Osteocyte (in vitro differentiated cells): ENCODE data around the gene YPEL1. TPM values are rescaled to one million over a fixed set of nuclear protein-coding genes. Genes with fewer than 3 reads are reported as not detected.

Experiments
- DNase-seq: peaks from one replicate; pipeline ENCODE4 v3.0.0; 2021; ENCODE audit warnings: mixed read lengths; ENCODE audit not compliant: unreplicated experiment; ENCODE audit errors: extremely low spot score
- H3K27ac Mint-ChIP-seq: one replicate; pipeline ENCODE4 v1.8.0; 2021; ENCODE audit warnings: mild to moderate bottlenecking, mixed read lengths; ENCODE audit not compliant: unreplicated experiment
- H3K27me3 Mint-ChIP-seq: one replicate; pipeline ENCODE4 v1.8.0; 2021; ENCODE audit warnings: mixed read lengths; ENCODE audit not compliant: unreplicated experiment
- H3K36me3 Mint-ChIP-seq: one replicate; pipeline ENCODE4 v1.8.0; 2021; ENCODE audit warnings: mixed read lengths; ENCODE audit not compliant: unreplicated experiment
- H3K4me1 Mint-ChIP-seq: one replicate; pipeline ENCODE4 v1.8.0; 2021; ENCODE audit warnings: mixed read lengths; ENCODE audit not compliant: unreplicated experiment
- H3K4me3 Mint-ChIP-seq: one replicate; pipeline ENCODE4 v1.8.0; 2021; ENCODE audit warnings: mild to moderate bottlenecking, moderate library complexity, mixed read lengths; ENCODE audit not compliant: unreplicated experiment
- H3K9me3 Mint-ChIP-seq: one replicate; pipeline ENCODE4 v1.8.0; 2021; ENCODE audit warnings: mixed read lengths; ENCODE audit not compliant: unreplicated experiment
- total RNA-seq: library from RNA; stranded (reverse); gene quantifications from 2 replicates; pipeline ENCODE4 v1.2.1, GENCODE V29; 2021
- TF ChIP-seq, protein P1 (sequence below): fragments of 200-600 bp; sonication (generic); IDR thresholded peaks from 2 replicates; pipeline ENCODE4 v1.5.0; 2021; ENCODE audit warnings: antibody characterized with exemption, mild to moderate bottlenecking, moderate library complexity

YPEL1 gene
- total RNA-seq, 1 donor from 2014 or later = 14.7 TPM

DNA sequence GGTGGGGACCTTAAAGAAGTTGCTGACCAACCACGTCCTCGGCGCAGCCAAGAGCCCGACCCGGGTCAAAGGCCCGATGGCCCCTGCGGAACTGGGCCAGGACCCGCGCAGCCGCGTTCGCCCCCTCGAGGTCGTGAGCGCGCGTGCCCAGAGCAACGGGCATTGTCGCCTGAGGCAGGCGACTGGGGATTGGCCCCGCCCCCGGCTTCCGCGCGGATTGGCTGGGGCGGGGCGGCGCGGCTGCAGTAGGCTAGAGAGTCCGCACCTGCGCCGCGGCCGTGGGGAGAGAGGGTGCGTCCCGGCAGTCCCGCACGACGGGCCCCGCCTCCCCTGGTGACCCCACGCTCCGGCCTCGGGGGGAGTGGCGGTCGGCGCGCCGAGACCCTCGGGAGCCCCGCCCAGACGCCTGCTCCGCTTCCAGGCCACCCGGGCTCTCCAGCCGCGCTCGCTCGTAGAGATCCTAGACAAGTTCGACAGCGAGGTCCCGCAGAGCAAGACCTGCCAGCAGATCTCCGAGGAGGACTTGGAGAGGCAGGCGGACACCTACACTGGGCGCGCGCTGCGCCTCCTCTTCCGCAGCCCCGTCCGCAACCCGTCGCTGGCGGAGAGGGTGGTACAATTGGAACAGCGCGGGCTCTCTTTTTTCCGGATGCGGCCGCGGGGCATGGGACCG lies 78.1 kb downstream of the YPEL1 start:
- Mint-ChIP-seq H3K27ac (no peak overlapping the region), H3K36me3 (no peaks in the 10 kb centered on the region), H3K9me3 (no peaks in the 10 kb centered on the region), H3K4me1 (peaks cover 10% of the 10 kb centered on the region), H3K4me3 (peak overlapping the region; percentile 76), H3K27me3 (no peaks in the 10 kb centered on the region)
- TF ChIP-seq, protein P1, sequence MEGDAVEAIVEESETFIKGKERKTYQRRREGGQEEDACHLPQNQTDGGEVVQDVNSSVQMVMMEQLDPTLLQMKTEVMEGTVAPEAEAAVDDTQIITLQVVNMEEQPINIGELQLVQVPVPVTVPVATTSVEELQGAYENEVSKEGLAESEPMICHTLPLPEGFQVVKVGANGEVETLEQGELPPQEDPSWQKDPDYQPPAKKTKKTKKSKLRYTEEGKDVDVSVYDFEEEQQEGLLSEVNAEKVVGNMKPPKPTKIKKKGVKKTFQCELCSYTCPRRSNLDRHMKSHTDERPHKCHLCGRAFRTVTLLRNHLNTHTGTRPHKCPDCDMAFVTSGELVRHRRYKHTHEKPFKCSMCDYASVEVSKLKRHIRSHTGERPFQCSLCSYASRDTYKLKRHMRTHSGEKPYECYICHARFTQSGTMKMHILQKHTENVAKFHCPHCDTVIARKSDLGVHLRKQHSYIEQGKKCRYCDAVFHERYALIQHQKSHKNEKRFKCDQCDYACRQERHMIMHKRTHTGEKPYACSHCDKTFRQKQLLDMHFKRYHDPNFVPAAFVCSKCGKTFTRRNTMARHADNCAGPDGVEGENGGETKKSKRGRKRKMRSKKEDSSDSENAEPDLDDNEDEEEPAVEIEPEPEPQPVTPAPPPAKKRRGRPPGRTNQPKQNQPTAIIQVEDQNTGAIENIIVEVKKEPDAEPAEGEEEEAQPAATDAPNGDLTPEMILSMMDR = no peak
- no peak for DNase-seq

DNA sequence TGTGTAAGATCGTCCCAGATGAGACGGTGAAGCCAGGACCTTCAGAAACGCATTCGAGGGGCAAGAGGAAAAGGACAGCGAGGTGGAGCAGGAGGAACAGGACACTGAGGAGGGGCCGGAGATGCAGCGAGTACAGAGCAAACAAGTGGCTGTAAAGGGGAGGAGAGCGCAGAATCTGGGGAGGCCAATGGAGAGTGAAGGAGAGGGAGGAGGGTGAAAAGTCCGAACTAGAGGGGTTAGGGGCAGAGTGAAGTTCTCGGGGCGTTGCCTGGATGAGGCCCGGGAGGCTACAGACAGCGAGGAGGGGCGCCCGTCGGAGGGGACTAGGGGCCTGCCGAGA lies 78.6 kb downstream of the YPEL1 start:
- DNase-seq = no peak
- Mint-ChIP-seq H3K36me3 (no peaks in the 10 kb centered on the region), H3K27ac (peak overlapping the region; percentile 52), H3K27me3 (no peaks in the 10 kb centered on the region), H3K9me3 (no peaks in the 10 kb centered on the region), H3K4me1 (peaks cover 10% of the 10 kb centered on the region), H3K4me3 (peak overlapping the region; percentile 65)
- TF ChIP-seq, protein P1 = no peak

DNA sequence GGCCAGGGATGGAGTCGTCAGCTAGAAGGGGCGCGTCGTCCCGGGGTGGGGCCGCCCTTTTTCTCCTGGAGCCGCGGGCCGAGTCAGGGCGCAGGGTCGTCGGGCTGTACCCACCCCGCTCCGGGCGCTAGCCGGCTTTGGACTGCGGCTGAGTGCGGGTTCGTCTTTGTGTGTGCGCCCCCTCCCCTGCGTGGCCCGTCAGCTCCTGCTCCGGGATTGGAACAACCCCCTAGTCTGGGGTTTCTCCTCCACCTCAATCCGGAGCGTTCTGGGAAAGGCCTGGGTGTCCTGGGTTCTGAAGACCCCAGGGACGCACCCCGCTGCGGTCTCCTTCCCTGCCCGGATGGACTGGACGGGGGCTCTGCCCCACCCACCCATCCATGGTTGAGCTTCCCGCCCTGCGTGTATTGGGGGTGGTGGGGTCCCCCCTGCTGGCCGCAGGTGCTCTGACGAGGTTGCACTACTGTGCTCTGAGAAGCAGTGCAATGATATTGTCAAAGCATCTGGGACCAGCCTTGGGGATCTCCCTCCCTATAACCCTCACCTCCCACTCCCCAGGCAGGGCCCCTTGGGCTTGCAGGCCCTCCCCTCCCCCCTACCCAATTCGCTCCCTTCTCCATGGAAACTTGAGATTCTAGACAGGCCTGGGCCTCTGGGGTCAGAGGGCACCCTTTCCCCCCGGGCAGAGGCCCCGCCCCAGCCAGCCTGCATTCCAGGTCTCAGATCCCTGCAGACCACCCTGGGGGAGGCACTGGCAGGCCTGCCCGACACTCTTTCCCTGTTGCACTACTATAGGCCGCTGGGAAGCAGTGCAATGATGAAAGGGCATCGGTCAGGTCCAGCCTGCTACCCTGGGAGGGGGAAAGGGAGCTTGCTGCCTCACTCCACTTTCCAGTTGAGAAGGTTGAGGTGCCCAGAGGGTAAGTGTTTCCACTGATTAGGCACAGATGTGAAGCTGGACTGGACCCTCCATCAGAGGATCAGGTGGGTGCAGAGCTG lies 82.7 kb downstream of the YPEL1 start:
- TF ChIP-seq, protein P1 = no peak
- Mint-ChIP-seq H3K4me1 (peaks cover 20% of the 10 kb centered on the region), H3K9me3 (no peaks in the 10 kb centered on the region), H3K4me3 (peak overlapping the region; percentile 90), H3K27me3 (no peaks in the 10 kb centered on the region), H3K36me3 (no peaks in the 10 kb centered on the region), H3K27ac (no peak overlapping the region)
- DNase-seq = no peak

DNA sequence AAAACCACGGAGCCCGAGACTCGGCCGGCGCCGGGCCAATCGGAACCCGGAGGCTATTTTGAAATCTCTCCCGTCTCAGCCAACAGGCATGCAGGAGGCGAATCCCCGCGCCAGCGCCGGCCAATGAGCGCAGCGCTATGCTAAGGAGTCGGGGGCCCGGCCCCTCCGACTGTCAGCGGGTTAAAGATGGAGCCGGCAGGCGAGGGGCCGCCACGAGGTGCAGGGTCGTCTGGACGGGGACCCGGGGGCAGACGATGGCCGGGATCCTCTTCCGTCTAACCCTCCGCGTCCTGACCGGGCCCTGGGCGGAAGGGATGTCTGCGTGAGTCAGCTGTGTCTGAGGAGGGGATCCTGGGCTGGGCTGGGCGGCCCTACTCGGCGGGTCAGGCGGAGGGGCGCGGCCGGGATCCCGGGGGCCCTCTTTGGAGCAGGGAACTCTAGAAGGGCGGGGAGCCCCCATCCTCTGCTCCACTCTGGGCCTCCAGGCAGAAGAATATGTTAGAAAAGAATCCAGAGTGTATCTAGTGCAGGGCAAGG lies 83.5 kb downstream of the YPEL1 start:
- Mint-ChIP-seq H3K4me1 (peaks cover 18% of the 10 kb centered on the region), H3K27ac (peak overlapping the region; percentile 79), H3K36me3 (no peaks in the 10 kb centered on the region), H3K9me3 (no peaks in the 10 kb centered on the region), H3K4me3 (peak overlapping the region; percentile 90), H3K27me3 (no peaks in the 10 kb centered on the region)
- peak; percentile 96 for DNase-seq
- TF ChIP-seq, protein P1 = no peak
